SK-N-MC (cell line): Measurements from ENCODE around the gene TRABD.
A peak's percentile ranks its signal among the peaks of the same experiment; 100 is the strongest.

Experiments used
- DNase-seq: peaks from one replicate; pipeline ENCODE4 v3.0.0-alpha.2; 2011; ENCODE audit warnings: low read depth, low spot score
- H3K27ac ChIP-seq: fragments of 200-600 bp; sonication (generic); 2 replicates; pipeline ENCODE4 v1.5.1; 2016; ENCODE audit warnings: mixed run types
- H3K36me3 ChIP-seq: fragments of 200-600 bp; sonication (generic); 2 replicates; pipeline ENCODE4 v1.6.1; 2017; ENCODE audit warnings: antibody characterized with exemption, low read length, mixed read lengths; ENCODE audit not compliant: insufficient read depth
- H3K4me3 ChIP-seq: fragments of 200-600 bp; sonication (generic); 2 replicates; pipeline ENCODE4 v1.5.1; 2016
- H3K9ac ChIP-seq: fragments of 200-600 bp; sonication (generic); 2 replicates; pipeline ENCODE4 v1.8.0; 2017; ENCODE audit warnings: mixed run types, mixed read lengths; ENCODE audit not compliant: insufficient read length
- H3K9me3 ChIP-seq: fragments of 200-600 bp; sonication (generic); 2 replicates; pipeline ENCODE4 v1.6.1; 2017; ENCODE audit warnings: low read depth, mild to moderate bottlenecking, antibody characterized with exemption, low read length, moderate library complexity, mixed read lengths
- EZH2 ChIP-seq: fragments of 200-600 bp; sonication (generic); IDR thresholded peaks from one replicate; pipeline ENCODE4 v1.6.1; 2017; ENCODE audit warnings: antibody characterized with exemption
- FOXP2 ChIP-seq: optimal IDR thresholded peaks from 2 replicates; pipeline ENCODE3; 2011; ENCODE audit warnings: mild to moderate bottlenecking, moderate library complexity; ENCODE audit not compliant: insufficient read depth; ENCODE audit errors: extremely low read length, control extremely low read depth
- POLR2AphosphoS5 ChIP-seq: IDR thresholded peaks from 2 replicates; pipeline ENCODE4 v1.6.1; 2012; ENCODE audit warnings: mild to moderate bottlenecking, low read depth, low read length, borderline replicate concordance

The TRABD gene

GRCh38 chr22:50218996-50219727 lies 33.4 kb downstream of the TRABD start:
- Histone ChIP-seq H3K9ac (no peak overlapping the region), H3K9me3 (no peaks in the 10 kb centered on the region), H3K36me3 (peaks cover 49% of the 10 kb centered on the region), H3K4me3 (no peak overlapping the region), H3K27ac (0 out of 2 replicates have a peak overlapping the region, but pooled peaks have one; percentile 31)
- peak; percentile 17; the same call in 1 of the 2 replicates for TF ChIP-seq POLR2AphosphoS5
- TF ChIP-seq FOXP2 = peak; percentile 16
- TF ChIP-seq EZH2 = no peak
- DNase-seq = no peak

DNA sequence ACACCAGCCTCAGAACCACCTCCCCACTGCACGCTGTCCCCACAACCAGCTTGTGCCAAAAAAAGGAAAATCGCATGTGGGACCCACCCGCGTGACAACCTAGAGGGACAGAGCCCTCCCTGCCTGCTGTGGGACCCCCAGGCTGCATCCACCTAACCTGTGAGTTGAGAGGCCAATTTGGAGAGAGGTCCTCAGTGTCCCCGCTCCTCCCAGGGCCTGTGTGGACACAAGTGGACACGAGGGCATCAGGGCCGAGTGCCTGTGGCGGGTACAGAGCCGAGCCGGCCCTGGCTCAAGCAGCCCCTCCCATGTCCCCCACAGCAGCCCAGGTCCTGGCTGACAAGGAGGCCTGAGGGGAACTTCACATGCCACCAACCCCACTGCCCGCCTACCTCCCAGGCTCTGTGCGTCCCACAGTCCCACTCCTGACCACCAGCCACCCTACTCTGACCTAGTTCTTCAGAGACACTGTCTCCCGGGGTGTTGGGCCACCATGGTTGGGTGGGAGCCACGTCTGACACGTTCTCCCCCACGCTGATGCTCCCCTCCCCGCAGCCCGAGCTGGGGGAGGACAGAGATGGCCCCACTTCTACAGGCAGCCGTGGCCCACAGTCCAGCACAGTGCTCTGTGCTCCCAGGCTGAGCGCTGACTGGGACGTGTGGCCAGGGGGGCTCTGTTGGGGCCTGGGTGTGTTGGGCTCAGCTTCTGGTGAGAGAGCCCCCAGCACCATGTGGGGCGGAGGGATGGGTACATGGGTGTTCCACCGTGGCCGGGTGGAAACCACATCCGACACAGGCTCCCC lies 34.3 kb downstream of the TRABD start:
- no peak overlapping the region for H3K4me3 ChIP-seq
- H3K9me3 ChIP-seq = no peaks in the 10 kb centered on the region
- H3K27ac ChIP-seq = 0 out of 2 replicates have a peak overlapping the region, but pooled peaks have one; percentile 31
- H3K36me3 ChIP-seq = peaks cover 45% of the 10 kb centered on the region
- no peak for DNase-seq
- H3K9ac ChIP-seq = no peak overlapping the region
- TF ChIP-seq EZH2 (no peak), FOXP2 (no peak), POLR2AphosphoS5 (no peak)

GRCh38 chr22:50220603-50221409 lies 35.1 kb downstream of the TRABD start:
- Histone ChIP-seq H3K9me3 (no peaks in the 10 kb centered on the region), H3K9ac (no peak overlapping the region), H3K27ac (no peak overlapping the region), H3K36me3 (peaks cover 45% of the 10 kb centered on the region), H3K4me3 (no peak overlapping the region)
- DNase-seq = no peak
- TF ChIP-seq EZH2 (no peak), POLR2AphosphoS5 (no peak), FOXP2 (no peak)

DNA sequence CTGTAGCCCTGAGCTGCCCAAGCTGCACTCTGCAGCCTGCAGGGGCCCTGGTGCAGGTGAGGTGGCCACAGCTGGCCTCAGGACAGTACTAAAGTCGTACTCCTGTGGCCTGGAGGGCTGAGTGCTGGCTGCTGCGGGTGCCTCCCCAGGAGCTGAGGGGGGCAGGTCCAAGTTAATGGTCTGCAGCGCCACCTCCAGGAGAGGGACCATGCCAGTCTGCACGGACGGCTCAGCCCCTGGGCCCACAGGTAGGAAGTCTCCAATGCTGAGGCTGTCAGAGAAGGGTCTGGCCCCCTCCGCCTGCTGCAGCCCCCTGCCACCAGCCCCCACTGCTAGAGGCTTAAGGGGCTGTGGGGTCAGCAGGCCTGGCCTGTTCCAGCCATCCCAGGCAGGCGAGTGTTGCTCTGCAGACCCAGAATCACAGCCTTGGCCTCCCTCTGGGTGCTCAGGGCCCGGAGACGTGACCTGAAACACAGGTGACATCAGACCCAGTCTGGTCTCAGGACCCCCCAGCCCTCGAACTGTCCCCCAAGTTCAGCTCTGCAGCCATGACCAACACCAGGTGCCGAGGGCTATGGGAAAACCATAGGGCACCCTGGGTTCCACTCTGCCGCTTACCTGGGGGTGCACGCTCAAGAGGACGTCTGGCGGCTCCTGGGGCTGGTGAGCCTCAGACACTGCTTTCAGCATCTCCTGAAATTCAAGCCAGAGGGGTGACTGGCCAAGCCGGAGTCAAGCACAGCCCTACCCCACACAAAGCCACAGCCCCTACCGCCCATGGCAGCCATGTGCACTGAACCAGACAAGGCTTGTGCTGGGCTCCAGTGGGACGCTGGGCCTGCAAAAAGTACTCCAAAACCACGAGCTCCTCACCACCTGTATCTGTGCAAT lies 35.9 kb downstream of the TRABD start:
- no peak overlapping the region for H3K27ac ChIP-seq
- H3K36me3 ChIP-seq = peaks cover 36% of the 10 kb centered on the region

GRCh38 chr22:50222508-50222907 lies 36.8 kb downstream of the TRABD start:
- no peak for TF ChIP-seq FOXP2
- TF ChIP-seq EZH2 = no peak
- no peak for TF ChIP-seq POLR2AphosphoS5
- H3K9ac ChIP-seq = no peak overlapping the region

More for the DNA sequence above, 35.9 kb downstream of the TRABD start:
- DNase-seq = no peak
- TF ChIP-seq FOXP2 = no peak
- Histone ChIP-seq H3K9me3 (no peaks in the 10 kb centered on the region), H3K9ac (no peak overlapping the region), H3K4me3 (no peak overlapping the region)

DNA sequence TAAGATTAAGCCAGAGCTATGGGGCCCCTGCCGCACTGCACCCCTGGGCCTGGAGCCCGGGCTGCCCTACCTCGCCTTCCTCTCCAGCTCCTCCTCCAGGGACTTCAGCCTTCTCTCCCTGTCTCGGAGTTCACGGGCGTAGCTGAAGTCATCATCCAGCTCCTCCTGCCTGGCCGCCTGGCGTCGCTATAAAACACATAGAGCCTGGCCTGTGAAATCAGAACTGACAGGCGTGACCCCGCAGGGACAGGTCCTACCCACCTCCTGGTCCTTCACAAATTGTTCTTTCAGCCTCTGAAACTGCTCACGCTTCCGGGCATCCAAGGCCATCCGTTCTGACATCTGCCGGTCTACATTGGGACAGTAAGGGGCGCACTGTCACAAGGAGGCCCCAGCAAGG lies 38.4 kb downstream of the TRABD start:
- Histone ChIP-seq H3K27ac (no peak overlapping the region), H3K36me3 (peaks cover 16% of the 10 kb centered on the region; the same call in 1 of the 2 replicates), H3K9me3 (no peaks in the 10 kb centered on the region), H3K4me3 (no peak overlapping the region), H3K9ac (no peak overlapping the region)
- TF ChIP-seq EZH2 (no peak), FOXP2 (no peak), POLR2AphosphoS5 (no peak)
- no peak for DNase-seq

More at GRCh38 chr22:50222508-50222907, 36.8 kb downstream of the TRABD start:
- no peak for DNase-seq
- Histone ChIP-seq H3K36me3 (peaks cover 28% of the 10 kb centered on the region; the same call in 1 of the 2 replicates), H3K27ac (no peak overlapping the region), H3K4me3 (no peak overlapping the region), H3K9me3 (no peaks in the 10 kb centered on the region)

DNA sequence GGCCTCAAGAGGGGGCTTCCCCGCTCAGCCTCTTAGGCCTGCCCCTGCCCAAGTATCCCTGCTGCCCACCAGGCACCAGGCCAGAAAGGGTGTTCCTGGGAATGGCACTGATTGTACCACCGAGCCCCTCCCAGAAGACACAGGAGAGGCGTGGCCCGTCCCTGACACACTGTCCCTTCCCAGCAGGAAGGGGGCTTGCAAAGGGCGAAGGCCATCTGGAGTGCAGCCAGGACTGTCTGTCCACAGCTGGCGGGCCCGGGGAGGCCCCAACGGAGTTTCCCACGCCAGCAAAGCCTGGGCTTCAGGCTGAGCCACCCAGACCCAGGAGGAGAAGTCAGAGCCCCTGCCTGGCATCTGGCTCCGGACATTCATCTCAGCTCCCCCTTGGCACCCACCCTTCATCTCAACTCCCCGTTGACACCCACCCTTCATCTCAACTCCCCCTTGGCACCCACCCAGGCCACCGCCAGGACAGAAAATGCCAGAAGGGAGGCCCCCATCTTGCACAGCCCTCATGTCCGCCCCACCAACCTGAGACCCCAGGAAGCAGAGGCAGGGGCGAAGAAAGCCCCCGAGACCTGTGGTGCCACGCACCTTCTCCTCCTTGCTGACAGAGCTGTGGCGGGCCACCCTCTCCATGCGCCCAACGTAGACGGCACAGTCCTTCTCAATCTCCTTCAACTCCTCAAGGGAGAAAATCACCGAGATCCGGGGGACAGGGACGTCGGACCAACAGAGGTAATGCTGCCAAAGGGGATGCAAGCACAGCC lies 39.7 kb downstream of the TRABD start:
- no peak for DNase-seq
- H3K36me3 ChIP-seq = peaks cover 11% of the 10 kb centered on the region; the same call in 1 of the 2 replicates
- no peak overlapping the region for H3K9ac ChIP-seq
- H3K4me3 ChIP-seq = no peak overlapping the region
- no peak for TF ChIP-seq FOXP2
- no peak for TF ChIP-seq EZH2
- TF ChIP-seq POLR2AphosphoS5 = no peak
- H3K9me3 ChIP-seq = no peaks in the 10 kb centered on the region
- H3K27ac ChIP-seq = no peak overlapping the region
